ENCODE data around the gene DDIT4.
"Not testable (repeated sequence)": the region's sequence is repeated elsewhere in the genome, so short reads cannot be mapped to it uniquely, and the experiment has no call there.

Gene DDIT4, protein sequence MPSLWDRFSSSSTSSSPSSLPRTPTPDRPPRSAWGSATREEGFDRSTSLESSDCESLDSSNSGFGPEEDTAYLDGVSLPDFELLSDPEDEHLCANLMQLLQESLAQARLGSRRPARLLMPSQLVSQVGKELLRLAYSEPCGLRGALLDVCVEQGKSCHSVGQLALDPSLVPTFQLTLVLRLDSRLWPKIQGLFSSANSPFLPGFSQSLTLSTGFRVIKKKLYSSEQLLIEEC

DNA sequence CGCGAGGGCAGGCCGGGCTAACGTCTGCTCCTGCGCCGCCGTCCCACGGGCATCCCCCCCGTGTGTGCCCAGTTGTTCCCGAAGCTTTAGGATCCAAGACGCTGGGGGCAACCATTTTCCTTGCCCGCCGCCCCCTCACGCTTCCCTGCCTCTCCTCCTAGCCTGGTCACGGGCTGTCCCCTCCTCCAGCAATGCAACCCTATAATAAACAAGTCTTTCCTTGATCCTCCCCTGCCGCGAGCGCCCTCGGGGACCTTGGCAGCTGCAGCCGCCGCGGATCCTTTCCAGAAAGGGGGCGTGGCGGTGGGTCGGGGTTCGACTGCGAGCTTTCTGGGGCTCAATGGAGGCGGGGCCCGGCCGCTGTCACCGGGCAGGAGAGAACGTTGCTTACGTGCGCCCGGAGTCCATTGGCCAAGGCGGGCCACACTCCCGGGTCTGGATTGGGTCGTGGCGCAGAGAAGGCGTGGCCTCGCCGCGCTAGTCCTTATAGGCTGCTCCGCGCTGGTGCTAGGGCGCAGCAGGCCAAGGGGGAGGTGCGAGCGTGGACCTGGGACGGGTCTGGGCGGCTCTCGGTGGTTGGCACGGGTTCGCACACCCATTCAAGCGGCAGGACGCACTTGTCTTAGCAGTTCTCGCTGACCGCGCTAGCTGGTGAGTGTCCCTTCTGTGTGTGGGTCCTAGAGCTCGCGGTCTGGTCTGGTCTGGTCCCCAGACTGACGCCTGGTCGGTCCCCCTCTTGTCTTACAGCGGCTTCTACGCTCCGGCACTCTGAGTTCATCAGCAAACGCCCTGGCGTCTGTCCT is at the start of gene DDIT4:
TSS of gene DDIT4 (plus strand) at position 515 of the 803 bp plus-strand sequence. CDS start 293 bp downstream, outside the sequence.
- DNase-seq: peak; percentile 100

DNA sequence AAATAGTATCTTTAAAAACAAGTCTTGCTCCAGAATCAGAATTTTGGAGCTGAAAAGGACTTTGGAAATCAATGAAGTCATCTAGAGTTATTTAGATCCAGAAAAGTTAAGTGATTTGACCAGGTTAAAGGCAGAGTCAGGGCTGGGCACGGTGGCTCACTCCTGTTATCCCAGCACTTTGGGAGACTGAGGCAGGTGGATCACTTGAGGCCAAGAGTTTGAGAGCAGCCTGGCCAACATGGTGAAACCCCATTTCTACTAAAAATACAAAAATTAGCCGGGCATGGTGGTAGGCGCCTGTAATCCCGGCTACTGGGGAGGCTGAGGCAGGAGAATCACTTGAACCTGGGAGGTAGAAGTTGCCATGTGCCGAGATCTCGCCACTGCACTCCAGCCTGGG is 49.5 kb upstream of the DDIT4 start:
- DNase-seq: not testable (repeated sequence)

DNA sequence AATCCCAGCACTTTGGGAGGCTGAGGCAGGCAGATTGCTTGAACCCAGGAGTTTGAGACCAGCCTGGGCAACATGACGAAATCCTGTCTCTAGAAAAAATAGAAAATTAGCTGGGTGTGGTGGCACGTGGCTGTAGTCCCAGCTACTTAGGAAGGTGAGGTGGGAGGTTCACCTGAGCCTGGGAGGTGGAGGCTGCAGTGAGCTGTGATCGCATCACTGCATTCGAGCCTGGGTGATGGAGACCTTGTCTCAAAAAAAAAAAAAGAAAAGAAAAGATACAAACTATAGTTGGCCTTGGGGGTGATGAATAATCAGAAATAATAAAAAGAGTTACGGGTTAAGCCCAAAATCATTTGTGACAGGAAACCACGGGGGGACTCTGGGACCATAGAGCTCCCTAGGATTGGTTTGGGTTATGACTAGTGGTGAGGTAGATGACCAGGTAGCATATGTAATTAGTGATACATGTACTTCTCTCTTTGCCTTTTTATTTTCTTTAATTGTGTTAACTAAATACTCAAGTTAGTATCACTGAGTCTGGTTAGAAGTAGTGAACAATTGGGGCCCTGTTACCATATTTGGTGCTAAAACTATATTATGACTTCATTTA is 47.2 kb upstream of the DDIT4 start:
- DNase-seq: no peak

DNA sequence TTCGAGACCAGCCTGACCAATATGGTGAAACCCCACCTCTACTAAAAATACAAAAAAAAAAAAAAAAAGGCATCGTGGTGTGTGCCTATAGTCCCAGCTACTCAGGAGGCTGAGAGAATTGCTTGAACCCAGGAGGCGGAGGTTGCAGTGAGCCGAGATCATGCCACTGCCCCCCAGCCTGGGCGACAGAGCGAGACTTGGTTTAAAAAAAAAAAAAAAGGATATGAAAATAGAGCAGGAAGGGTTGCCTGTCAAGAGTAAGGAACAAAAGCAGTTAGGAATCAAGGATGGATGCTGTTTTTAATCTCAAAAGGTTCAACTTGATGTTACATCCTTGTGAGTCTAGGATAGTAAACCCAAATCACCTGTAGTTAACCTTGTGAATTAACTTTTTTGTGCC is 45.9 kb upstream of the DDIT4 start:
- DNase-seq: no peak

DNA sequence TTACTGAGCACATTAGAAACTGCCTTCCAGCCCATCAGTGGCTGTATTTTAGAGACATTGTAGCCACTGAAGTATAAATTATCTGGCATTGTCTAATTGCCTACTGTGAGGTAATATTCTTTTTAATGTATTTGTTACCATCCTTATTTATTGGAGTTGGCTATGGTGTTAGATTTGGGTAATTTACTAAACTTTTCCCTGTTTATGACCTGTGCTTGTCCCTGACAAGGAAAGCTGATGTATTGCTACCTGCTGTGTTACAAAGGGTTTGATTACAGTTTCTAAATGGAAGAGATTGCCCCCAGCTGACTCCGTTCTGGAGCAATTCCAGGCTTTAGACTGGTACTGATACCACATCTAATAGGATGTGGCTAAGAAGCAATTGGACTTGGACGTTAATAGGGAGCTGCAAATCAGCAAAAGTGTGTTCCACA is 45.4 kb upstream of the DDIT4 start:
- DNase-seq: no peak

DNA sequence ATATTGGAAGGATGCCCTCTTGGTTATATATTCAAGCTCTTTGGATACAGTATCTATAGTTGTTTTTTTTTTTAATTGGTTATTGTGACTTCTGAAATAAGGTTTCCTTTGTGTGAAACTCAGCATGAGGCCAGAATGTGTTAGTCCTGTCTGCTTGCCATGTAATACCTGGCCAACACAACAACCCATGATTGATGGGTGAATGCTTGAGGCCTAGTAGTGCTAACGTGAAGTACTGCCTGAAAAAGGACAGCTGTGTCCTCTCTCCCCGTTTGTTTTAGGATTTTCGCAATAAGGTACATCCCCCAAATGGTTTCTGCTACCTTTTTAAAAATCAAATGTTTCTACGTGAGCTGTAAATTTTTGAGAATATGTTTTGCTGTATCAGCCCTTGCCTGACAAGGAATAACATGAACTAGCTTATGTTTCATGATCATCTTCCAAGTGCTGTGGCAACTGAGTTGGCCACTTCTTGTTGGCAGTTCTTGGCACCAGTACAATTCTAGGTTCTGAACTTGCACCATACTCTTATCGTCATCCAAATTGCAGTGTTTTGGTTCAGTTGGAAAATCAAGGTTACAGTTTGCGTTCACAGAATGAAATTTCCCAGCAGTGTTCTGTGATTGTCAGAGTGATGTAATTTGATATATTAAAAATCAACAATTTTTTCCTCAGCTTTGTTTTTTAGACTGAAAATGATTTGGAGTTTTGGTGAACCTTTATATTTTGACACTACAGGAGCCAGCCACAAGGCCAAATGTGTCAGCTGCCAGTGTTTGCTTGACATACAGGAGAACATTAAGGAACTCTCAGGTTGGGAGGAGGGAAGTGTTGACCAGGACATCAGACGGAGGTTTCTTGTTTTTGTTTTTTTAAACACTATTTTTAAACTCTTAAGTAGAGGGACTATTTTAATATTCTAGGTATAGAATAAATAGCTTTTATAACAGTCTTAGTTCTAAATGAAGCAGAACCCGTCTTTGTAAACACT is 44.2 kb upstream of the DDIT4 start:
- DNase-seq: no peak

DNA sequence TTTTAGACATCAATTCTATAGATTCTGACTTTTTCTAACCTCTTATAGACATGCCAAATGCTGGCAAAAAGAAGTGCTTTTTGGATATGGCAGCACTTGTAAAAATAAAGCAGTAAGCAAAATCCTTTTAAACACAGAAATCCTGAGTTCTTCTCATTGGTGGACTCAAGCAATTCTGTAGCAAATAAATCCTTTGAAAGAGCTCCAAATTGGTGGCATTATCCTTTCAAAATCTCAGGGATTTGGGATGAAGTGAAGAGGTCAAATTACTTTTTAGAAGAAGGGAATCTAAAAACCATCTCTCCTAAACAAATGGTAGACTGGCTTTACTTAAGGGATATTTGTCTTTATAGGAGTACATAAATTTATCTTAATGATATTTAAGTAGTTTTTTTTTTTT is 40.1 kb upstream of the DDIT4 start:
- DNase-seq: no peak

DNA sequence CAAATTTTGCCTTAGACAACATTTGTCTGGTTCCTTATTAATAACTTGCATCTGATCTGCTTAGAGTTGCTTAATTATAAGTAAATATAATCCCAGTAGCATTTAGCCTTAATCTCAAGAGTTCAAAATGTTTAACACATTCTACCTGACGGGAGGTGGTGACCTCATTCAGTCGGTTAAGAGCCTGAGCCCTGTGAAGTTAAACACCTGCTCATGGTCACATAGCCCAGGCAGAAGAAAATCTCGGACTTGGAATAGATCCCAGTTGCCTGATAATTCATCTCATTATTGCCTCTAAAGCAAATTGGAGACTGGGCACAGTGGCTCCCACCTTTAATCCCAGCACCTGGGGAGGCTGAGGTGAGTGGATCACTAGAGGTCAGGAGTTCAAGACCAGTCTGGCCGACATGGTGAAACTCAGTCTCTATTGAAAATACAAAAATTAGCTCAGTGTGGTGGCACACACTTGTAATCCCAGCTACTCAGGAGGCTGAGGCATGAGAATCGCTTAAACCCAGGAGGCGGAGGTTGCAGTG is 39.1 kb upstream of the DDIT4 start:
- no peak for DNase-seq

DNA sequence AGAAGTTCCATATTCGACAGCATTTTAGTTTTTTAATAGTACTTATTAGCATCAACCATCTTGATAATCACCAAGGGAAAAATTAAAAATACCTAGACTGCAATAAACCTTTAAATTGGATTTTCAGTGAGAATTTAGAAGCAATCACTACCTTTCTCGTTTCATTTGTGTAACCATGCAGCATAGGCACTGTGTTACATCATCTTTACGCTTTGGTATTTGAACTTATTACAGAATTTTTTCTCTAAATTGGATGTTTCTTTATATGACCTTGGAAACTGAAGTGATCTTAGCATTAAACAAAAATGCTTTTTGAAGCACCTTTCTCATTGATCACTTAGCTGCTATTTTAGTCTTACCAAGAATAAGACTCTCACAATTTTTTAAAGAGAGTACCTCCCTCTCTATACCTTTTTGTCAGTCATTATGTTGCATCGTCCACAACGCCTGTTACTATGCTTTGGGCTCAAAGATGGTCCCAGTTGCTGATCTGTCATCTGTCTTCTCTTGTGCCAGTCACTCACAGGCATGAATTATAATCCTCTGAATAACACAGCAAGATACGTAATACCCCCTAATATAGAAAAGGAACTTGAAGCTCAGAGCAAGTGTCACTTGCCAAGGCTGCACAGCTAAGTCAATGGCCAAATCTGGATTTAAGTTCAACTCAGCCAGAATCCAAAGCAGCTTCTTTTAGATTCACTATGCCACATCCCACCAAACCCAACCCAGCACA is 38.0 kb upstream of the DDIT4 start:
- no peak for DNase-seq

DNA sequence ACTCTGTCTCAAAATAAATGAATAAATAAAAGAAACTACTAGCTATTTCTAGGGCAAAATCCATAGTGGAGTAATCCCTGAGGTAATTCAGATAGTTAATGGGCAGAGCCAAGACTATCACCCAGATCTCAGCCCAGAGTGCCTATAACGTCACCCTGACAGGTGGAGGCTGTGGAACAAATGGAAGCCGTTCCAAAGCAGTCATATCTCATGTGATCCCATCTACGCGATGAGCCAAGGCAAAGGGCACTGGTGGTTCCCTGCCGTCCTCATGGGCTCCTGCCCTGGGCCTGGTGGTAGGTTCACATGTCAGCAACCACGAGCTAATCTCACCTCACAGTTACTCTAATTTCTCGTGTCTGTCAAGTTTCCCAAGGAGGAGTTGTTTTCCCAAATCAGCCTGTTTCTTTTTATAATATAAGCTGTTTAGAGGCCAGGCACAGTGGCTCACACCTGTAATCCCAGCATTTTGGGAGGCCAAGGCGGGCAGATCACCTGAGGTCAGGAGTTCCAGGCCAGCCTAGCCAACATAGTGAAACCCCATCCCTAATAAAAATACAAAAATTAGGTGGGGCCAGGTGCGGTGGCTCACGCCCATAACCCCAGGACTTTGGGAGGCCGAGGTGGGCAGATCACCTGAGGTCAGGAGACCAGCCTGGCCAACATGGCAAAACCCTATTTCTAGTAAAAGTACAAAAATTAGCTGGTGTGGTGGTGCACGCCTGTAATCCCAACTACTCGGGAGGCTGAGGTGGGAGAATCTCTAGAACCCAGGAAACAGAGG is 35.1 kb upstream of the DDIT4 start:
- no peak for DNase-seq

DNA sequence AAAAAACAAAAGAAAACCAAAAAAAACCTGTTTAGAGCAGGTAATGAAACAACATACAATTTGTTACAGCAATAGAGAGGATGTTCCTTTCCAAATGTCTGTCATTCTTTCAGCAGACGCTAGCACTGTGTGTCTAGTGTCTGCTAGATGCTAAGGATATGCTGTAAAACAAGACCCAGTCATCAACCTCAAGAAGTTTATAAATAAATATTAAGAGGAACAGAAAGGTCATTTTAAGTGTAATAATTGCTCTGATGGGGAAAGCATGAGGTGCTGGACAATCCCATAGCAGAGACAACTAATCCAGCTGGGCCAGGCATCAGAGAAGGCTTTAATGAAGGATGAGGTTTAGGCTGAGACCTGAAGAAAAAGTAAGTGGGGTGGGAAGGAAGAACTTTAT is 34.3 kb upstream of the DDIT4 start:
- DNase-seq: no peak

DNA sequence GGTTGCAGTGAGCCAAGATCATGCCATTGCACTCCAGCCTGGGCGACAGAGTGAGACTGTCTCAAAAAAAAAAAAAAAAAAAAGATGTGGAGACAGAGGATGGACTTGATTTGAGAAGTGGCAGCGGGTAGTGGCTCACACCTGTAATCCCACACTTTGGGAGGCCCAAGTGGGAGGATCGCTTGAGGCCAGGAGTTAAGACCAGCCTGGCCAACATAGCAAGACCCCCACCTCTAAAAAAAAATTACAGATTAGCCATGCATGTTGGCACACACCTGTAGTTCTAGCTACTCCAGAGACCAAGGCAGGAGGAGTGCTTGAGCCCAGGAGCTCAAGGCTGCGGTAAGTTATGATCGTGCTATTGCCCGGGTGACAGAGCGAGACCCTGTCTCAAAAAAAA is 33.4 kb upstream of the DDIT4 start:
- no peak for DNase-seq

DNA sequence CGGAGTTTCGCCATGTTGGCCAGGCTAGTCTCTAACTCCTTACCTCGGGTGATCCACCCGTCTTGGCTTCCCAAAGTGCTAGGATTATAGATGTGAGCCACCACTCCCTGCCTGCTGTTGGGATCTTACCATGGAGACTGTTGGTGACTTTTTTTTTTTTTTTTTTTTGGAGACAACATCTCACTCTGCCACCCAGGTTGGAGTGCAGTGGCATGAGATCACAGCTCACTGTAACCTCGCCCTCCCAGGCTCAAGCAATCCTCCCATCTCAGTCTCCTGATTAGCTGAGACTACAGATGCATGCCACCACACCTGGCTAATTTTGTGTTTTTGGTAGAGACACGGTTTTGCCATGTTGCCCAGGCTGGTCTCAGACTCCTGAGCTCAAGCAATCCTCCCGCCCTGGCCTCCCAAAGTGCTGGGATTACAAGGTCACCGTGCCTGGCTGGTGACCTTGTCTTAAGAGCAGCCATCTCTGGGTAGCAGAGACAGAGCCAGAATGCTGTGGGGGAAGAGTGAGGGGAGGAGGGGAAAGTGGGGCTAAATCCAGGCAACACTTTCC is 32.0 kb upstream of the DDIT4 start:
- DNase-seq: no peak

DNA sequence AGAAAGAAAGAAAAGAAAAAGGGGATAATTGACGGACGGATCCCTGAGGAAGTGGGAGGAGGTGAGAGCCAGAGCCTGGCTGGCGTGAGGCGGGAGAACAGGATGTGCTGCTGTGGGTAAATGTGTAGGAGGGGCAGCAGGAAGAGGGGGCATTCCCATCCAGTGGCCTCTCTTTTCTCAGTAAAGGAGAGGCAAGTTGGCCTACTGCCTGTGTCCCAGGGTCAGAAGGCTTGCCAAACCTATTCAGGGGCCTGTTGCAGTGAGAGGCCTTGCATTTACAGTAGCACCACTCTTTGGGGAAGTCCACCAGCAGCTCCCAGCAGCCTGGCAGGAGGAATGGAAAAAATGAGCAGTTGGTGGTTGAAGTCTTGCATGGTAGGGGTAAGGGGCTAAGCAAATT is 31.0 kb upstream of the DDIT4 start:
- no peak for DNase-seq

DNA sequence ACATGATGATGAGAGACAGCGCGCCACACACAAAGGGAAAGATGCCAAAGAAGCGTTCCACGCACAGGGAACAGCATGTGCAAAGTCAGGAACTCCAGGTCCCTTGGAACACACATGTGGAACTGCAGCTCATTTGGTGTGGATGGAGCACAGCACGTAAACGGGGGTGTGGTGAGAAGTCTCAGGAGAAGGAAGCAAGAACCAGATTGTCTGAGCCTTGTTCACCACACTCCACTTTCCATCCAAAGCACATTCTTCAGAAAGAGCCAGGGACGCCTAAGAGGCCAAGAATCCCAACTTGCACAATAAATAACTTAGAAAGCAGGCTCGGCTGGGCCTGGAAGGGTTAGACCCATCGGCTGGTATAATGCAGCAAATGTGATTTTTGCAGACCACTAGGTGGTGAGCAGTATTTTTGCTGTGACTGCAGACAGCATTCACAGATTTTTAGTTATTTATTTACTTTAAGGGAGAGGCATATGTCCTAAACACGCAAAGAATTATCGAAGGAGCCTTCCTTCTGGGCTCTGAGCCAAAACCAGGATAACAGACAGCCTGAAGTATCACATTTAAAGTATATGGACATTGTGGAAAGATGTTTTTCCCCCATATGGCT is 29.8 kb upstream of the DDIT4 start:
- no peak for DNase-seq

DNA sequence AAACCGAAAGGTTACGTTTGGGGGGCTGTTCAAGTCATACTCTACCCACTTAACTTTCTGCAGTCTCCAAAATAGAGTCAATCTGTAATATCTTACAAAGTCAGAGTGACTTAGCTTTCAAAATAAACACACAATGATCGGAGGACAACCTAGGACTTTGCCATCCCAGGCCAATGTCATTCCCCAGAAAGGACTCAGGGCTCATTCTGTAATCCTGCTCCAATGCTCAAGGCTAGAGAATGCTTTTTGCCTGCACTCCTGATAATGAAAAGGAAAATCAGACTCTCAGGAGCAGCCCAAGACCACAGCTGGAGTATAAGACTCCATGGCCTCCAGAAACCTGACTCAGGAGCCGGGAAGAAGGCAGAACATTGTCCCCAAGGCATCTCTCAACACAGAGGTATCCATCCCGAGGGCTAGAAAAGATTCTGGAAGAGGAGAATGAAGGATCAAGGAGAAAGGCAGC is 29.1 kb upstream of the DDIT4 start:
- no peak for DNase-seq

DNA sequence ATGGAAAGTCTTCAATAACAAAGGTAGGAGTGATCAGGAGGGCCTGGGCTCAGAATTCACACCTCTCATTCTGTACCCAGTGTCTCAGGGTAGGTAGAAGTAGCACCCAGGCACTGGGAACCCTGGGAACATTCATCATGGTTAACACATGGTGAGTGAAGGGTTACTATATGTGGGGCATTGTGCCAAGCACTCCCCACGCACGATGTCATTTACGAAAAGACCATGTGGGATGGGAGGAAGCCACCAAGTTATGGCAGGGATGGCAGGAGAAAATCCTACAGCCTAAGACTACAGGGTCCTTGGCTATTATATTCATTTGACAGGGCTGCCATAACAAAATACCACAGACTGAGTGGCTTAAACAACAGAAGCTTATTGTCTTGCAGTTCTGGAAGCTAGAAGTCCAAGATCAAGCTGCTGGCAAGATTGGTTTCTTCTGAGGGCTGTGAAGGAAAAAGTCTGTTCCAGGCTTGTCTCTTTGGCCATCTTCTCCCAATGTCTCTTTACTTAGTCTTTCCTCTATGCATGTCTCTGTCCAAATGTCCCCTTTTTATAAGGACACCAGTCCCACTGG is 27.7 kb upstream of the DDIT4 start:
- no peak for DNase-seq

DNA sequence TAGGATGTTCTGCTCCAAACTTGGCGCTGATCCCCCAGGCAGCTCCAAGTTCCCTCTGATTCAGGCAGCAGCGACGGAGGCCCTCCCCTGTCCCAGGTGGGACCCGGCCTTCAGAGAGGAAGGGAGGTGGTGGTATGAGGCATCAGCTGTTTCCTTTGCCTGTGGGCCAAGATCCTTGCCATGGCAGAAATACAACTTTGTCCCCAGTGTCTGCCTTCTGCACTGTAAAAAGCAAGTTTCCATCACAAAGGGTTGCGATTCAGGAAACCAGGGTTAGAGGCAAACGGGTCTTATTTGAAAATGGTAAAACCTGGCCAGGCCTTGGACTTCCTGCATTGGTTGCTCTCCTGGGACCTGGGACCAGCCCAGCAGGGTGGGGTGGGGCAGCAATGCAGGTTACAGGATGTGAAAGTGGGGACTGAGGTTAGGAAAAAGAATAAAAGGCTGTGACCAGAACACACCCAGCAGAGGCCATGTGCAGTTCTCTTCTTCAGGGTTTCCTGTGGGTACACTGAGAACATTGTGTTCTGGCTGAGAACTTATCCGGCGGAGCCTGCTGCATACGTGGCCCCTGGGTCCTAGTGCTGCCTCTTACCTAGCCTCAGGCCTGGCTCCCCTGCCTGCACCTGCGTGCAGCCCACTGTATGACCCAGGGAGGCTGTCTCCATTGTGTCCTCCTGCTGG is 25.1 kb upstream of the DDIT4 start:
- DNase-seq: peak; percentile 91

Data from activated CD4-positive, alpha-beta T cell treated with anti-CD3 and anti-CD28 coated beads, Interleukin-10, Interleukin-2, amounts not matched to agents 100 ng/mL and 50 ng/mL, durations not matched to agents 16 hours and 8 hours (primary cell).